ENCODE measurements around the gene CTSG. TPM values are rescaled to one million over a fixed set of nuclear protein-coding genes. Genes with fewer than 3 reads are reported as not detected.

The CTSG gene
- not detected in 2 replicates for total RNA-seq

- H3K27ac Mint-ChIP-seq: no peak within 1 kb of the TSS
Measured at GRCh38 chr14:24576182-24576581, at the start of gene CTSG. Gene CTSG, minus strand, starts transcription at chr14:24576250. Its CDS starts 27 bp downstream, at chr14:24576223.

GRCh38 chr14:24613747-24614146 lies 37.7 kb upstream of the CTSG start:
- peaks cover 50% of the 10 kb centered on the region for H3K4me1 Mint-ChIP-seq (ENCODE audit: low read depth)
- peaks cover 7% of the 10 kb centered on the region for H3K36me3 Mint-ChIP-seq (ENCODE audit: low read depth)
- no peak for DNase-seq (ENCODE audit: low spot score)
- peaks cover 2% of the 10 kb centered on the region for H3K27me3 Mint-ChIP-seq (ENCODE audit: insufficient read depth)
- H3K27ac Mint-ChIP-seq: peak overlapping the region; percentile 27
- H3K4me3 Mint-ChIP-seq: peak overlapping the region; percentile 35
- peaks cover 10% of the 10 kb centered on the region for H3K9me3 Mint-ChIP-seq
- intact Hi-C loops (cut with micrococcal nuclease): no loop called here

More at GRCh38 chr14:24576182-24576581, at the start of gene CTSG:
- peaks cover 4% of the 10 kb centered on the region for H3K27me3 Mint-ChIP-seq (ENCODE audit: insufficient read depth)
- H3K36me3 Mint-ChIP-seq (ENCODE audit: low read depth): no peaks in the 10 kb centered on the region
- DNase-seq (ENCODE audit: low spot score): no peak
- H3K4me3 Mint-ChIP-seq: no peak within 1 kb of the TSS
- peaks cover 6% of the 10 kb centered on the region for H3K4me1 Mint-ChIP-seq (ENCODE audit: low read depth)
- H3K9me3 Mint-ChIP-seq: no peaks in the 10 kb centered on the region
- intact Hi-C loops (cut with micrococcal nuclease): no loop called here

GRCh38 chr14:24613241-24613640 lies 37.2 kb upstream of the CTSG start:
- H3K4me3 Mint-ChIP-seq: peak overlapping the region; percentile 35
- peaks cover 6% of the 10 kb centered on the region for H3K9me3 Mint-ChIP-seq
- no peak for DNase-seq (ENCODE audit: low spot score)
- intact Hi-C loops (cut with micrococcal nuclease): no loop called here
- H3K27ac Mint-ChIP-seq: peak overlapping the region; percentile 27
- peaks cover 5% of the 10 kb centered on the region for H3K36me3 Mint-ChIP-seq (ENCODE audit: low read depth)
- H3K4me1 Mint-ChIP-seq (ENCODE audit: low read depth): peaks cover 55% of the 10 kb centered on the region
- no peaks in the 10 kb centered on the region for H3K27me3 Mint-ChIP-seq (ENCODE audit: insufficient read depth)

- intact Hi-C loops (cut with micrococcal nuclease): no loop called here
- peaks cover 66% of the 10 kb centered on the region for H3K4me1 Mint-ChIP-seq (ENCODE audit: low read depth)
Measured at GRCh38 chr14:24612196-24612595, 36.1 kb upstream of the CTSG start.

GRCh38 chr14:24609655-24610344 lies 33.8 kb upstream of the CTSG start, which contains the start of gene GZMH:
Gene GZMH, minus strand, starts transcription at chr14:24609685. Its CDS starts 72 bp downstream, at chr14:24609613.
- peak within 1 kb of the TSS; percentile 65 for H3K4me3 Mint-ChIP-seq
- H3K9me3 Mint-ChIP-seq: peaks cover 3% of the 10 kb centered on the region
- intact Hi-C loops (cut with micrococcal nuclease): loop anchor here (1.0 to 10.0 kb wide), 4 partner anchors 21 to 195 kb away; no protein-coding TSS in a partner anchor
- DNase-seq (ENCODE audit: low spot score): no peak
- H3K27ac Mint-ChIP-seq: peak within 1 kb of the TSS; percentile 87
- H3K36me3 Mint-ChIP-seq (ENCODE audit: low read depth): peaks cover 8% of the 10 kb centered on the region
- H3K4me1 Mint-ChIP-seq (ENCODE audit: low read depth): peaks cover 85% of the 10 kb centered on the region
- no peaks in the 10 kb centered on the region for H3K27me3 Mint-ChIP-seq (ENCODE audit: insufficient read depth)

More at GRCh38 chr14:24612196-24612595, 36.1 kb upstream of the CTSG start:
- peaks cover 5% of the 10 kb centered on the region for H3K36me3 Mint-ChIP-seq (ENCODE audit: low read depth)
- H3K9me3 Mint-ChIP-seq: peaks cover 6% of the 10 kb centered on the region
- no peak for DNase-seq (ENCODE audit: low spot score)
- no peak overlapping the region for H3K27ac Mint-ChIP-seq
- no peaks in the 10 kb centered on the region for H3K27me3 Mint-ChIP-seq (ENCODE audit: insufficient read depth)
- H3K4me3 Mint-ChIP-seq: no peak overlapping the region

GRCh38 chr14:24607635-24608514 lies 31.8 kb upstream of the CTSG start:
- intact Hi-C loops (cut with micrococcal nuclease): loop anchor here (5.0 to 10.0 kb wide), 2 partner anchors 126 to 197 kb away; no protein-coding TSS in a partner anchor
- H3K27me3 Mint-ChIP-seq (ENCODE audit: insufficient read depth): peaks cover 1% of the 10 kb centered on the region
- peak overlapping the region; percentile 93 for H3K27ac Mint-ChIP-seq
- peaks cover 3% of the 10 kb centered on the region for H3K9me3 Mint-ChIP-seq
- peaks cover 8% of the 10 kb centered on the region for H3K36me3 Mint-ChIP-seq (ENCODE audit: low read depth)
- peak overlapping the region; percentile 78 for H3K4me3 Mint-ChIP-seq
- peaks cover 72% of the 10 kb centered on the region for H3K4me1 Mint-ChIP-seq (ENCODE audit: low read depth)
- DNase-seq (ENCODE audit: low spot score): no peak

- peak overlapping the region; percentile 93 for H3K27ac Mint-ChIP-seq
- intact Hi-C loops (cut with micrococcal nuclease): loop anchor here (5.0 to 10.0 kb wide), 2 partner anchors 125 to 198 kb away; no protein-coding TSS in a partner anchor
- no peak for DNase-seq (ENCODE audit: low spot score)
- H3K36me3 Mint-ChIP-seq (ENCODE audit: low read depth): peaks cover 7% of the 10 kb centered on the region
- no peaks in the 10 kb centered on the region for H3K9me3 Mint-ChIP-seq
- H3K4me3 Mint-ChIP-seq: peak overlapping the region; percentile 78
- peaks cover 64% of the 10 kb centered on the region for H3K4me1 Mint-ChIP-seq (ENCODE audit: low read depth)
- peaks cover 1% of the 10 kb centered on the region for H3K27me3 Mint-ChIP-seq (ENCODE audit: insufficient read depth)
Measured at GRCh38 chr14:24607081-24607480, 31.0 kb upstream of the CTSG start.

GRCh38 chr14:24606297-24606696 lies 30.2 kb upstream of the CTSG start:
- H3K27ac Mint-ChIP-seq: peak overlapping the region; percentile 93
- H3K27me3 Mint-ChIP-seq (ENCODE audit: insufficient read depth): peaks cover 1% of the 10 kb centered on the region
- no peaks in the 10 kb centered on the region for H3K9me3 Mint-ChIP-seq
- peaks cover 57% of the 10 kb centered on the region for H3K4me1 Mint-ChIP-seq (ENCODE audit: low read depth)
- peaks cover 7% of the 10 kb centered on the region for H3K36me3 Mint-ChIP-seq (ENCODE audit: low read depth)
- intact Hi-C loops (cut with micrococcal nuclease): loop anchor here (5.0 to 10.0 kb wide), 2 partner anchors 124 to 199 kb away; no protein-coding TSS in a partner anchor
- H3K4me3 Mint-ChIP-seq: peak overlapping the region; percentile 82
- DNase-seq (ENCODE audit: low spot score): no peak

GRCh38 chr14:24605435-24606190 lies 29.6 kb upstream of the CTSG start:
- peak overlapping the region; percentile 93 for H3K27ac Mint-ChIP-seq
- H3K4me3 Mint-ChIP-seq: peak overlapping the region; percentile 82
- DNase-seq (ENCODE audit: low spot score): peak; percentile 60
- H3K4me1 Mint-ChIP-seq (ENCODE audit: low read depth): peaks cover 54% of the 10 kb centered on the region
- H3K36me3 Mint-ChIP-seq (ENCODE audit: low read depth): peaks cover 7% of the 10 kb centered on the region
- intact Hi-C loops (cut with micrococcal nuclease): loop anchor here (1.0 to 10.0 kb wide), 7 partner anchors 29 to 199 kb away; partner anchors contain the start of gene GZMB
- peaks cover 1% of the 10 kb centered on the region for H3K27me3 Mint-ChIP-seq (ENCODE audit: insufficient read depth)
- H3K9me3 Mint-ChIP-seq: no peaks in the 10 kb centered on the region

GRCh38 chr14:24597403-24597802 lies 21.4 kb upstream of the CTSG start:
- Mint-ChIP-seq H3K4me3 (no peak overlapping the region), H3K27me3 (ENCODE audit: insufficient read depth) (no peaks in the 10 kb centered on the region), H3K4me1 (ENCODE audit: low read depth) (peaks cover 22% of the 10 kb centered on the region), H3K9me3 (peaks cover 38% of the 10 kb centered on the region), H3K36me3 (ENCODE audit: low read depth) (peaks cover 8% of the 10 kb centered on the region), H3K27ac (no peak overlapping the region)
- no peak for DNase-seq (ENCODE audit: low spot score)
- intact Hi-C loops (cut with micrococcal nuclease): no loop called here

GRCh38 chr14:24595073-24595808 lies 19.2 kb upstream of the CTSG start:
- Mint-ChIP-seq H3K4me3 (no peak overlapping the region), H3K36me3 (ENCODE audit: low read depth) (peaks cover 8% of the 10 kb centered on the region), H3K27me3 (ENCODE audit: insufficient read depth) (peaks cover 8% of the 10 kb centered on the region), H3K9me3 (peaks cover 44% of the 10 kb centered on the region), H3K4me1 (ENCODE audit: low read depth) (peaks cover 22% of the 10 kb centered on the region), H3K27ac (no peak overlapping the region)
- no peak for DNase-seq (ENCODE audit: low spot score)
- intact Hi-C loops (cut with micrococcal nuclease): no loop called here

Data from activated T-helper 1 cell treated with anti-CD3 and anti-CD28 coated beads, Interleukin-12 subunit alpha, Interleukin-12 subunit beta, Interleukin-2, Interleukin-4 antibody, amounts not matched to agents 30 ng/mL and 10 ng/mL and 1 ng/mL, durations not matched to agents 14 hours and 24 hours and 36 hours (primary cell).